ENCODE measurements around the gene ADARB2. TPM values are rescaled to one million over a fixed set of nuclear protein-coding genes. Genes with fewer than 3 reads are reported as not detected.
"Not testable (repeated sequence)": the region's sequence is repeated elsewhere in the genome, so short reads cannot be mapped to it uniquely, and the experiment has no call there.

ADARB2 gene
- total and polyA plus RNA-seq, 2 experiments from 2014 or later: 0.13 to 0.48 TPM

DNA sequence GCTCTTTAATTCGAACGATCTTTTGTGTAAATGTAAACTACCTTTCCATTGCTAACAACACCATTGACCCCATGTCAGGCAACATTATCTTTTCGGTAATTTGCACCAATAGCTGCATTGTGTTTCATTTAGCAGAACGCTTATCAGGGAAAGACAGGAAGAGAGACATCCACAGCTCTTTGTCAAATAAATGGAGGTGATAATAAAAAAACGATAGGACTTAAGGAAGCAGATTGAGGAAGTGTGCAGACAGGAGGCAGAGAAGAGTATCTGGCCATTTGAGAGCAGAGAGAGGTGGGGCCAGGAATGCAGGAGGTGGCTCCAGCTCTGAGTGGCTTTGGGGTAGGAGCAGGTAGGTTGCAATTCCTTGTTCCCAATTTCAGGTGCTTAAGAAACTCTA lies 37.5 kb upstream of the ADARB2 start:
- Histone ChIP-seq H3K27ac (no peak overlapping the region), H4K20me1 (ENCODE audit: insufficient read depth, poor library complexity, severe bottlenecking) (no peaks in the 10 kb centered on the region), H3K4me1 (ENCODE audit: insufficient read depth) (no peaks in the 10 kb centered on the region), H3K9me2 (replicated peaks; ENCODE audit: insufficient read depth) (no peaks in the 10 kb centered on the region), H3K27me3 (no peaks in the 10 kb centered on the region), H3K79me2 (no peaks in the 10 kb centered on the region), H3K4me2 (no peak overlapping the region), H3K4me3 (no peak overlapping the region), H3K36me3 (replicated peaks; ENCODE audit: insufficient read depth, low read depth) (no peaks in the 10 kb centered on the region), H3K9me3 (ENCODE audit: low read depth) (no peaks in the 10 kb centered on the region), H2AFZ (no peak overlapping the region)
- 43% methylated on average over 5 of the region's 5 CpGs for WGBS (ENCODE audit: low lambda C conversion rate, missing lambda C conversion rate)
- no peak for DNase-seq (ENCODE audit: low spot score)
- no peak for TF ChIP-seq EZH2phosphoT487 (IDR thresholded peaks at IDR 0.05; ENCODE audit: low read depth, severe bottlenecking, unreplicated experiment)
- TF ChIP-seq, protein P1, sequence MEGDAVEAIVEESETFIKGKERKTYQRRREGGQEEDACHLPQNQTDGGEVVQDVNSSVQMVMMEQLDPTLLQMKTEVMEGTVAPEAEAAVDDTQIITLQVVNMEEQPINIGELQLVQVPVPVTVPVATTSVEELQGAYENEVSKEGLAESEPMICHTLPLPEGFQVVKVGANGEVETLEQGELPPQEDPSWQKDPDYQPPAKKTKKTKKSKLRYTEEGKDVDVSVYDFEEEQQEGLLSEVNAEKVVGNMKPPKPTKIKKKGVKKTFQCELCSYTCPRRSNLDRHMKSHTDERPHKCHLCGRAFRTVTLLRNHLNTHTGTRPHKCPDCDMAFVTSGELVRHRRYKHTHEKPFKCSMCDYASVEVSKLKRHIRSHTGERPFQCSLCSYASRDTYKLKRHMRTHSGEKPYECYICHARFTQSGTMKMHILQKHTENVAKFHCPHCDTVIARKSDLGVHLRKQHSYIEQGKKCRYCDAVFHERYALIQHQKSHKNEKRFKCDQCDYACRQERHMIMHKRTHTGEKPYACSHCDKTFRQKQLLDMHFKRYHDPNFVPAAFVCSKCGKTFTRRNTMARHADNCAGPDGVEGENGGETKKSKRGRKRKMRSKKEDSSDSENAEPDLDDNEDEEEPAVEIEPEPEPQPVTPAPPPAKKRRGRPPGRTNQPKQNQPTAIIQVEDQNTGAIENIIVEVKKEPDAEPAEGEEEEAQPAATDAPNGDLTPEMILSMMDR (IDR thresholded peaks at IDR 0.05; ENCODE audit: poor library complexity): no peak
- TF ChIP-seq EZH2 (IDR thresholded peaks at IDR 0.05; ENCODE audit: borderline replicate concordance): no peak

DNA sequence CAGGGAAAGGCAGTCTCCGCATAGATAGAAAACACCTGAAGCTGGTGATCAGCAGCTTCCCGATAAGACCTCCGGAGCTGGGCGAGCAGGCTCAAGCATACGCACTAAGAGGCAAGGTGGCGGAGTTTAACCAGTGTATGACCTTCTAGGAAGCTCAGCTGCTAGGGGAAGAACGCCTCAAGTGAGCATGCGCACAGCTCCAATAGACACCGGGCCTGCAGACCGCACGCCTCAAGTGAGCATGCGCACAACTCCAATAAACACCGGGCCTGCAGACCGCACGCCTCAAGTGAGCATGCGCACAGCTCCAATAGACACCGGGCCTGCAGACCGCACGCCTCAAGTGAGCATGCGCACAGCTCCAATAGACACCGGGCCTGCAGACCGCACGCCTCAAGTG lies 35.9 kb upstream of the ADARB2 start:
- not testable (repeated sequence) for H3K9me3 ChIP-seq (ENCODE audit: low read depth); H3K4me2 ChIP-seq; H3K4me1 ChIP-seq (ENCODE audit: insufficient read depth); DNase-seq (ENCODE audit: low spot score); H3K9me2 ChIP-seq (replicated peaks; ENCODE audit: insufficient read depth); H3K4me3 ChIP-seq; H3K27me3 ChIP-seq; H3K27ac ChIP-seq; H3K79me2 ChIP-seq; H4K20me1 ChIP-seq (ENCODE audit: insufficient read depth, poor library complexity, severe bottlenecking); H2AFZ ChIP-seq; H3K36me3 ChIP-seq (replicated peaks; ENCODE audit: insufficient read depth, low read depth)
- WGBS (ENCODE audit: low lambda C conversion rate, missing lambda C conversion rate): 98% methylated on average over 11 of the region's 23 CpGs

GRCh38 chr10:1766049-1766448 lies 28.7 kb upstream of the ADARB2 start:
- Histone ChIP-seq H3K4me1 (ENCODE audit: insufficient read depth) (no peaks in the 10 kb centered on the region), H4K20me1 (ENCODE audit: insufficient read depth, poor library complexity, severe bottlenecking) (no peaks in the 10 kb centered on the region), H2AFZ (no peak overlapping the region), H3K9me3 (ENCODE audit: low read depth) (no peaks in the 10 kb centered on the region), H3K27ac (no peak overlapping the region), H3K4me2 (no peak overlapping the region), H3K36me3 (replicated peaks; ENCODE audit: insufficient read depth, low read depth) (no peaks in the 10 kb centered on the region), H3K79me2 (no peaks in the 10 kb centered on the region), H3K9me2 (replicated peaks; ENCODE audit: insufficient read depth) (no peaks in the 10 kb centered on the region), H3K27me3 (no peaks in the 10 kb centered on the region), H3K4me3 (no peak overlapping the region)
- WGBS (ENCODE audit: low lambda C conversion rate, missing lambda C conversion rate): 93% methylated on average over 9 of the region's 10 CpGs
- TF ChIP-seq EZH2 (IDR thresholded peaks at IDR 0.05; ENCODE audit: borderline replicate concordance) (no peak), EZH2phosphoT487 (IDR thresholded peaks at IDR 0.05; ENCODE audit: low read depth, severe bottlenecking, unreplicated experiment) (no peak)
- no peak for DNase-seq (ENCODE audit: low spot score)

DNA sequence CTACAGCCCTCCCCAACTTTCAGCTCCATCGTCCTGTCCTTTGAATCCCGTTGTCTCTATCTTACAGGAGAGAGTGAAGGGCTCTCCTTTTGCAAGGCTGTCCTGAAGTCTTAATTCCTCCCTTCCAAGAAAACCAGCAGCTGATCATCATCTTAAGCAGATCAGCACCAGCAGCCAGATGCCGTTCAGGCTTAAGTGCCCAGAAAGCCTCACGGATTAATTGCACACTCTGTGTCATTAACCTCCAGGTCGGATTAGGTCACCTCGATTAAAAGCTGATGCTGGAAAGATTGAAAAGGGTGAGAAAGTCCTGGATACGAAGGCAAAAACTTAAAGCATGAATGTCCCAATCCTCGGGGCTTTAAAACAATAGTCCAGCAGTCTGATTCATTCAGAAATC lies 24.8 kb upstream of the ADARB2 start:
- no peak for DNase-seq (ENCODE audit: low spot score)
- no peak overlapping the region for H3K27ac ChIP-seq
- no peaks in the 10 kb centered on the region for H3K9me3 ChIP-seq (ENCODE audit: low read depth)
- H3K27me3 ChIP-seq: no peaks in the 10 kb centered on the region
- no peaks in the 10 kb centered on the region for H3K4me1 ChIP-seq (ENCODE audit: insufficient read depth)
- H3K9me2 ChIP-seq (replicated peaks; ENCODE audit: insufficient read depth): no peaks in the 10 kb centered on the region
- H4K20me1 ChIP-seq (ENCODE audit: insufficient read depth, poor library complexity, severe bottlenecking): no peaks in the 10 kb centered on the region
- no peak for TF ChIP-seq EZH2phosphoT487 (IDR thresholded peaks at IDR 0.05; ENCODE audit: low read depth, severe bottlenecking, unreplicated experiment)
- TF ChIP-seq, protein P1 (IDR thresholded peaks at IDR 0.05; ENCODE audit: poor library complexity): no peak
- TF ChIP-seq EZH2 (IDR thresholded peaks at IDR 0.05; ENCODE audit: borderline replicate concordance): no peak
- no peak overlapping the region for H3K4me2 ChIP-seq
- no peak overlapping the region for H2AFZ ChIP-seq
- H3K36me3 ChIP-seq (replicated peaks; ENCODE audit: insufficient read depth, low read depth): no peaks in the 10 kb centered on the region
- WGBS (ENCODE audit: low lambda C conversion rate, missing lambda C conversion rate): 65% methylated on average over 8 of the region's 8 CpGs
- no peak overlapping the region for H3K4me3 ChIP-seq
- H3K79me2 ChIP-seq: no peaks in the 10 kb centered on the region

All from hepatocyte (in vitro differentiated cells).